Endothelial cell of coronary artery (primary cell): ENCODE data around the gene AGO3. TPM values are rescaled to one million over a fixed set of nuclear protein-coding genes. Genes with fewer than 3 reads are reported as not detected.

Experiments
- total RNA-seq: library from RNA; depleted of rRNA; stranded (reverse); fragments of >200 nt; gene quantifications from 2 replicates; pipeline ENCODE4 v1.2.3, GENCODE V29; 2014

Gene AGO3
- total RNA-seq = 8.5 and 14.2 TPM in 2 replicates

GRCh38 chr1:35930593-35931445 lies at the start of gene AGO3:
Gene AGO3 (plus strand): TSS chr1:35931105. CDS start chr1:35931427, 322 bp downstream.

GRCh38 chr1:35882945-35883634 lies 47.8 kb upstream of the AGO3 start, which contains the start of gene AGO1:
Gene AGO1 (plus strand): TSS chr1:35883209. CDS start chr1:35883422, 213 bp downstream.

GRCh38 chr1:36083635-36084496 lies 153.0 kb downstream of the AGO3 start, which contains the start of gene TEKT2:
Gene TEKT2 (plus strand): TSS chr1:36084094. CDS start chr1:36084922, 828 bp downstream.

GRCh38 chr1:36088577-36089392 lies 157.9 kb downstream of the AGO3 start, which contains the start of gene ADPRS:
Gene ADPRS (plus strand): TSS chr1:36088892. CDS start chr1:36088905, 13 bp downstream.

Other genes with a start within 250 kb of the AGO3 start
- 17.5 and 20.5 TPM in 2 replicates for gene C1orf216, start 212.2 kb upstream of the AGO3 start, total RNA-seq
- gene CLSPN, start 161.1 kb upstream of the AGO3 start, total RNA-seq = 6.7 and 18.4 TPM in 2 replicates
- gene AGO4, start 123.1 kb upstream of the AGO3 start, total RNA-seq = 14.0 and 17.5 TPM in 2 replicates
- 10.2 and 10.6 TPM in 2 replicates for gene AGO1, start 47.9 kb upstream of the AGO3 start, total RNA-seq
- 0.09 TPM in 1 of 2 replicates, not detected in the other for gene TEKT2, start 153.0 kb downstream of the AGO3 start, total RNA-seq
- 32.7 and 33.1 TPM in 2 replicates for gene ADPRS, start 157.8 kb downstream of the AGO3 start, total RNA-seq
- 0.09 and 1.3 TPM in 2 replicates for gene COL8A2, start 194.1 kb downstream of the AGO3 start, total RNA-seq
- gene TRAPPC3, start 218.4 kb downstream of the AGO3 start, total RNA-seq = 89.8 and 95.6 TPM in 2 replicates
- 76.5 and 95.7 TPM in 2 replicates for gene MAP7D1, start 225.1 kb downstream of the AGO3 start, total RNA-seq